ENCODE data around the gene PHYKPL. TPM values are rescaled to one million over a fixed set of nuclear protein-coding genes. Genes with fewer than 3 reads are reported as not detected.

The PHYKPL gene
- total RNA-seq, 2 donors from 2014 or later: 43.4 to 135 TPM

DNA sequence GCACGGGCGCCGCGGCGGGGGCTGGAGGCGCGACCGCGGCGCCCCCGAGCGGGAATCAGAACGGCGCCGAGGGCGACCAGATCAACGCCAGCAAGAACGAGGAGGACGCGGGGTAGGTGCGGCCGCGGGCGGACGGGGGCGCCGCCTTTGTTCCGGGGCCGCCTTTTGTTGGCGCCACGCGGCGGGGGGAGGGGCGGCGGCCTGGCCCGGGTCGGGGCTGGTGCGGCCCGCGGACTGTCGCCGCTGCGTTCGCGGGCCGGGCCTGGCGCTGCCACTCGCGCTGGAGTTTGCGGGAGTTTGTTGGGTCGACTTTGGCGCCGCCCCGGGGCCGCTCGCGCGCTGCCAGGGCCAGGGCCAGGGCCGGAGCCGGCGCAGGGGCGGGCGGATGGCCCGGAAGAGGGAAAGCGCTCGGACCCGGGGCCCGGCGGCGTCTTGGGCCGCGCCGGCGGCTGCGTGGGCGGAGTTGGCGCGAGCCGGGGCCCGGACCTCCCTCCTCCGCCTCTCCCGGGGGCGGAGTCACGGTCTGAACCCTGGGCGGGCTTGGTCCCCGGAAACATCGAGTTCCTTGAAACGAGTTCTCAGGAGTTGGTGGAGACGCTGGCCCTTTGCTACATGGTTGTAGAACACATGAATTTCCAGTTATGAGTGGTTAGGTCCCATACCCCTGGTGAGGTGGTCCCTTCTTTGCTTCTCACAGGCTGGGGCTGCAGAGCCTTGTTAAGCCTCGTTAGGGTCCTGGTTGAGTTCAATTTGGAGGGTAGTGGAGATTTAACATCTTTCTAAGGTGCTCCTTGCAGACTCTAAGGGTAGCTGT is 27.5 kb downstream of the PHYKPL start:
- H3K4me1 ChIP-seq (replicated peaks): peaks cover 13% of the 10 kb centered on the region
- H3K27me3 ChIP-seq (replicated peaks; ENCODE audit: insufficient read depth): no peaks in the 10 kb centered on the region
- H3K36me3 ChIP-seq: peaks cover 8 to 13% of the 10 kb centered on the region in 2 donors
- intact Hi-C loops (cut with DNase I): no loop called here
- peak overlapping the region; percentile 90 to 95 for H3K4me3 ChIP-seq
- H3K27ac ChIP-seq: peak overlapping the region; percentile 75 to 88
- TF ChIP-seq, protein P1, sequence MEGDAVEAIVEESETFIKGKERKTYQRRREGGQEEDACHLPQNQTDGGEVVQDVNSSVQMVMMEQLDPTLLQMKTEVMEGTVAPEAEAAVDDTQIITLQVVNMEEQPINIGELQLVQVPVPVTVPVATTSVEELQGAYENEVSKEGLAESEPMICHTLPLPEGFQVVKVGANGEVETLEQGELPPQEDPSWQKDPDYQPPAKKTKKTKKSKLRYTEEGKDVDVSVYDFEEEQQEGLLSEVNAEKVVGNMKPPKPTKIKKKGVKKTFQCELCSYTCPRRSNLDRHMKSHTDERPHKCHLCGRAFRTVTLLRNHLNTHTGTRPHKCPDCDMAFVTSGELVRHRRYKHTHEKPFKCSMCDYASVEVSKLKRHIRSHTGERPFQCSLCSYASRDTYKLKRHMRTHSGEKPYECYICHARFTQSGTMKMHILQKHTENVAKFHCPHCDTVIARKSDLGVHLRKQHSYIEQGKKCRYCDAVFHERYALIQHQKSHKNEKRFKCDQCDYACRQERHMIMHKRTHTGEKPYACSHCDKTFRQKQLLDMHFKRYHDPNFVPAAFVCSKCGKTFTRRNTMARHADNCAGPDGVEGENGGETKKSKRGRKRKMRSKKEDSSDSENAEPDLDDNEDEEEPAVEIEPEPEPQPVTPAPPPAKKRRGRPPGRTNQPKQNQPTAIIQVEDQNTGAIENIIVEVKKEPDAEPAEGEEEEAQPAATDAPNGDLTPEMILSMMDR (IDR thresholded peaks at IDR 0.05): peak in 1 of 4 experiments; percentile 6
- peak; percentile 60 for TF ChIP-seq POLR2AphosphoS5 (IDR thresholded peaks at IDR 0.05)
- TF ChIP-seq POLR2A (IDR thresholded peaks at IDR 0.05): no peak
- under 1% methylated on average over 82 of the region's 90 CpGs for WGBS
- DNase-seq (ENCODE audit: low spot score): peak; percentile 75
- no peaks in the 10 kb centered on the region for H3K9me3 ChIP-seq

DNA sequence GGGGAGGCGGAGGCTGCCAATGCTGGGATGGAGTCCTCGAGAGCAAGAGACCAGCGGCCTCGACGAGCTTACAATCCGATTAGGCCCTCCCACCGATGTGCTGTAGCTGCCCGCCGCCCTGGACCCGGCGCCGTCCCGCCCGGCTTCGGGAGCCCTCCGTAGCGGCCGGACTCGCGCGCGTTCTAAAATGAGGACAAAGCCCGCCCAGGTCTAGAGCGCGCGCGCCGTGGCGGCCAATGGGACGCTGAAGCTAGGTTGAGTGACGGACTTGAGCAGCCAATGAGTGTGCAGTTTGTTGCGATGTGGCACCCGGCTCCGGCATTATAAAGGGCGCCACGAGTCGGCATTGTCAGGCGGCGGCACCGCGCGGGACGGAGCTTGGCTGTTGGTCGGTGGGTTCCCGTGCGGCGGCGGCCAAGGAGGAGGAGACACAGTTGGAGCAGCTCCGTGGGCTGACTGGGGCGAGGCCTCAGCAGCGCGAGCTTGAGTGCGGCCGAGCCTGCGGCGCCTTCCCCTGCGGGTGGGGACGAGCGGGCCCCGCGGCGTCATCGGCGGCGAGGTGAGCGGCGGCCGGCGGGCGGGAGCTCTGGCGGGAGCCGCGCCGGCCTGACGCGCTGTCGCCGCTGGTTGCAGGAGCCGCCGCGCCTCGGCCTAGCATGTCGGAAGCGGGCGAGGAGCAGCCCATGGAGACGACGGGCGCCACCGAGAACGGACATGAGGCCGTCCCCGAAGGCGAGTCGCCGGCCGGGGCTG is 28.2 kb downstream of the PHYKPL start, which contains the start of gene HNRNPAB:
Gene HNRNPAB (plus strand): TSS at position 352 of the 753 bp plus-strand sequence. CDS start 305 bp downstream, at position 657.
- Histone ChIP-seq H3K9me3 (no peaks in the 10 kb centered on the region), H3K4me1 (replicated peaks) (peaks cover 13% of the 10 kb centered on the region), H3K4me3 (peak within 1 kb of the TSS; percentile 90 to 95), H3K36me3 (peaks cover under 1 to 6% of the 10 kb centered on the region in 2 donors), H3K27ac (peak within 1 kb of the TSS; percentile 75 to 88), H3K27me3 (replicated peaks; ENCODE audit: insufficient read depth) (no peaks in the 10 kb centered on the region)
- intact Hi-C loops (cut with DNase I): no loop called here
- under 1% methylated on average over 78 of the region's 96 CpGs for WGBS
- TF ChIP-seq, protein P1 (IDR thresholded peaks at IDR 0.05): peak in 1 of 4 experiments; percentile 22
- TF ChIP-seq POLR2AphosphoS5 (IDR thresholded peaks at IDR 0.05) (peak; percentile 99), POLR2A (IDR thresholded peaks at IDR 0.05) (peak; percentile 99)
- DNase-seq (ENCODE audit: low spot score): peak; percentile 97

- H3K9me3 ChIP-seq: no peaks in the 10 kb centered on the region
- peak overlapping the region in 1 of 2 donors; percentile 88 for H3K27ac ChIP-seq
- H3K4me1 ChIP-seq (replicated peaks): peaks cover 13% of the 10 kb centered on the region
- TF ChIP-seq, protein P1 (IDR thresholded peaks at IDR 0.05): no peak
- no peak for TF ChIP-seq POLR2A (IDR thresholded peaks at IDR 0.05)
- no peak for TF ChIP-seq POLR2AphosphoS5 (IDR thresholded peaks at IDR 0.05)
- H3K27me3 ChIP-seq (replicated peaks; ENCODE audit: insufficient read depth): no peaks in the 10 kb centered on the region
- peak overlapping the region; percentile 90 to 95 for H3K4me3 ChIP-seq
- no peaks in the 10 kb centered on the region for H3K36me3 ChIP-seq
- no peak for DNase-seq (ENCODE audit: low spot score)
- intact Hi-C loops (cut with DNase I): no loop called here
- WGBS: 24% methylated on average over 30 of the region's 30 CpGs
Observed at GRCh38 chr5:178203670-178204181, 28.9 kb downstream of the PHYKPL start.

- H3K27ac ChIP-seq: no peak overlapping the region
- no peaks in the 10 kb centered on the region for H3K9me3 ChIP-seq
- H3K4me1 ChIP-seq (replicated peaks): peaks cover 13% of the 10 kb centered on the region
- H3K27me3 ChIP-seq (replicated peaks; ENCODE audit: insufficient read depth): no peaks in the 10 kb centered on the region
- no peak overlapping the region for H3K4me3 ChIP-seq
- TF ChIP-seq, protein P1 (IDR thresholded peaks at IDR 0.05): no peak
- no peak for TF ChIP-seq POLR2A (IDR thresholded peaks at IDR 0.05)
- no peak for TF ChIP-seq POLR2AphosphoS5 (IDR thresholded peaks at IDR 0.05)
- WGBS: 93% methylated on average over 10 of the region's 10 CpGs
- intact Hi-C loops (cut with DNase I): no loop called here
- no peak for DNase-seq (ENCODE audit: low spot score)
- H3K36me3 ChIP-seq: no peaks in the 10 kb centered on the region
Observed at GRCh38 chr5:178202541-178202940, 30.1 kb downstream of the PHYKPL start.

All from prostate gland (tissue), 2 donors.